ENCODE measurements around the gene TEX54. TPM values are rescaled to one million over a fixed set of nuclear protein-coding genes. Genes with fewer than 3 reads are reported as not detected.
A peak's percentile ranks its signal among the peaks of the same experiment; 100 is the strongest.

The TEX54 gene
- total and polyA plus RNA-seq, 2 of the 13 experiments (the other 11 are each of a cell fraction or from before 2014, with no cell fraction given): not detected

- TF ChIP-seq ZBTB44 (CRISPR knock-in tag; IDR thresholded peaks at IDR 0.05) (no peak), DRAP1 (CRISPR knock-in tag; IDR thresholded peaks at IDR 0.05) (no peak), WIZ (CRISPR knock-in tag; IDR thresholded peaks at IDR 0.05) (no peak), ZNF710 (CRISPR knock-in tag; IDR thresholded peaks at IDR 0.05; ENCODE audit: borderline replicate concordance) (0 out of 2 replicates have a peak, but pooled peaks have one; percentile 20), MXI1 (IDR thresholded peaks at IDR 0.05; ENCODE audit: borderline replicate concordance, low read depth, low read length) (no peak), ZNF362 (CRISPR knock-in tag; IDR thresholded peaks at IDR 0.05; ENCODE audit: borderline replicate concordance) (peak; percentile 71; the same call in 1 of the 2 replicates), PLRG1 (conservative IDR thresholded peaks at IDR 0.05) (no peak), ZNF510 (CRISPR knock-in tag; IDR thresholded peaks at IDR 0.05; ENCODE audit: low read depth) (0 out of 2 replicates have a peak, but pooled peaks have one; percentile 10), ZFY (CRISPR knock-in tag; IDR thresholded peaks at IDR 0.05) (peak; percentile 24; the same call in 1 of the 2 replicates), ZNF589 (CRISPR knock-in tag; conservative IDR thresholded peaks at IDR 0.05) (0 out of 2 replicates have a peak, but pooled peaks have one; percentile 26), MATR3 (CRISPR knock-in tag; IDR thresholded peaks at IDR 0.05) (no peak), SMARCC2 (IDR thresholded peaks at IDR 0.05) (no peak), ZBTB26 (CRISPR knock-in tag; IDR thresholded peaks at IDR 0.05; ENCODE audit: borderline replicate concordance) (no peak), ZNF7 (CRISPR knock-in tag; IDR thresholded peaks at IDR 0.05) (no peak), E2F5 (CRISPR knock-in tag; conservative IDR thresholded peaks at IDR 0.05) (no peak), PAF1 (CRISPR knock-in tag; IDR thresholded peaks at IDR 0.05) (peak; percentile 80; the same call in 1 of the 2 replicates), SSRP1 (CRISPR knock-in tag; IDR thresholded peaks at IDR 0.05) (0 out of 2 replicates have a peak, but pooled peaks have one; percentile 48), ZNF207 (IDR thresholded peaks at IDR 0.05; ENCODE audit: borderline replicate concordance) (no peak), ZNF780A (CRISPR knock-in tag; IDR thresholded peaks at IDR 0.05) (peak; percentile 71; the same call in 1 of the 2 replicates), GMEB2 (CRISPR knock-in tag; IDR thresholded peaks at IDR 0.05; ENCODE audit: low read depth) (no peak)
These were observed 18.5 kb upstream of the TEX54 start (continued) for GRCh38 chr11:62850911-62851806.
